HG02588 (cell line): ENCODE measurements around the gene KDM5B.

Experiments used
- ATAC-seq: cut with Tn5 transposase; IDR thresholded peaks from one replicate; pipeline ENCODE4 v1.9.1; 2021; ENCODE audit warnings: mild to moderate bottlenecking, moderate library complexity; ENCODE audit not compliant: unreplicated experiment

The KDM5B gene

DNA sequence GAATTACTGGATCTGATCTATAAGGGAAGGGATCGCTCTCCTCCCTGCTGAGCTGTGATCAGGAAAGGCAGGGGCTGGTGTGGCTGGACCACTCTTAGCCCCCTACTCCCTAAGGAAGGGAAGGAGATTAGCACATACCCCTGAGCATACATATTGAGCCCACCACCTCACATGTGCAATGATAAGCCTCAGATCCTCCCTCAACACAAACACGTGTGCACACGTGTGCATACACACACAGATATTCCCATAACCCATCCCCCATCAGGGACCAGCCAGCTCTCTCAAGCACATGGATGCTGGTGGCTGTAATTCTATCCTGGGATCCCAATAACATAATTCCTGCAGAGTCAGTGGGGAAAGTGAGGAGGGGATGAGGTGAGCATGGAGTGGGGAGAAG lies 119.1 kb downstream of the KDM5B start:
- no peak for ATAC-seq

DNA sequence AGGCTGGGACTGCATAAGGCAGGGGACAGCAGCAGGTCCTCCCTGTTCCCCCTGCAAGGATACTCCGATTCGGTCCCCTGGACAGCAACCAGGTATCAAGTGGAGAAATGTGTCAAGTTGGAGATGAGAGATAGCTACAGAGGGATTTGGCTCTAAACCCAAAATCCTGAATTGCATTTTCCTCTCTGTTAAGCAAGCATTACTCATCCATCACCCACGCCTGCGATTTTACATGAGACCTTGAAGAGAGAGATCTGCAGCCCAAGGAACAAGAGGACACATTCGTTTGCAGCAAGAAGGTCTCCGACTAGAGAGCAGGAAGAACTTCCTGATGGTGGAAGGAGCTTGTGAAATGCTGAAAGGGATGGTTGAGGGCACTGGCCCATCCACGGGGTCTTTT lies 119.8 kb downstream of the KDM5B start:
- no peak for ATAC-seq

DNA sequence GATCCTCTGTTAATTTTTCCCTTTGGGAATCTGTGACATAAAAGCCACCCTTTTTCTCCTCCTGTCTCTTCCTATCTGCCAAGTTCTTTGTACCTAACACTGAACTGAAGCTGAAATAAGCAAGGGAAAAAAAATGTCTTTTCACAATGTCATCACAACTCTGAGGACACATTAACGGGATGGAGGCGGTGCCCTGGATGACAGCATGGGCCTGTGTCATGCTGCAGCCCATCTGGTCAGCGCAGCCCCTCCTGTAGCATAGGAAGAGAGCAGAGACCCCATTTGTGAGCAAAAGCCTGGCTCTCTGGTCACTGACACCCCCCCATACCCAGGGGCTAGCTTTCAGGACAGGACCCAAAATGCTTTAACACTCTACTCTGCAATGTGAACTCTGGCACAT lies 120.4 kb downstream of the KDM5B start:
- no peak for ATAC-seq

DNA sequence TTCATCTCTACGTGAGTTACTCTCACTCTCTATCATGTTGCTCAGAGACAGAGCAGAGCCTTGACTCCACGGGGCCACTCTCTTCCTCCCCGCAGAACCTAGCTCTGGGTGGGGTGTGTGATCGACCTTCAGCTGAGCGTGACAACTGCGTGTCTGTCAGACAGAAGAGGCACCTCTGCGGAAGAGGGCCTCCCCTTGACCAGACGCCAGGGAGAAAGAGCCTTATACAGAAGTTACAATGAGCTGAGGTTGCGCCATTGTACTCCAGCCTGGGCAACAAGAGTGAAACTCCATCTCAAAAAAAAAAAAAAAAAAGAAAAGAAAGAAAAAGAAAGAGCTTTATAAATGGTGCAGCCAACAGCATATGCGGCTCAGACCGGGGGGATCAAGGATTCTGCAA lies 120.9 kb downstream of the KDM5B start:
- no peak for ATAC-seq

DNA sequence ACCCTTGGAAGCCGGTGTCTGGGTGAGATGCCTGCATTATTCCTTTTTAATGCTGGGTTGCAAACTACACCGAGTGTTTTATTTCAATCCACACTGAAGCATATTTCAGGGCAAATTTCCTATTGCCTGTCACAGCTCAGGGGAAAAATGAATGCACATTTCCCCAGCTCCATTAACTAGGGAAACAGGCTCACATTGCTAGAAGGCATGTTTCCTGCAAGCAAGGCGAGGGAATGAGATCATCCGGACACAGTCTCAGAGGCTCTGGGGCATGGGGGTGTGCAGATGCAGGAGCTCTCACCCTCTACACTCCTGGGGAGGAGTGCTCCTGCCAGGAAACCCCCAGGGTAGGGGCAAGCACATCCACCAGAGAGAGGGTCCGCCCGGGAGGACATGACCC lies 122.6 kb downstream of the KDM5B start:
- no peak for ATAC-seq

DNA sequence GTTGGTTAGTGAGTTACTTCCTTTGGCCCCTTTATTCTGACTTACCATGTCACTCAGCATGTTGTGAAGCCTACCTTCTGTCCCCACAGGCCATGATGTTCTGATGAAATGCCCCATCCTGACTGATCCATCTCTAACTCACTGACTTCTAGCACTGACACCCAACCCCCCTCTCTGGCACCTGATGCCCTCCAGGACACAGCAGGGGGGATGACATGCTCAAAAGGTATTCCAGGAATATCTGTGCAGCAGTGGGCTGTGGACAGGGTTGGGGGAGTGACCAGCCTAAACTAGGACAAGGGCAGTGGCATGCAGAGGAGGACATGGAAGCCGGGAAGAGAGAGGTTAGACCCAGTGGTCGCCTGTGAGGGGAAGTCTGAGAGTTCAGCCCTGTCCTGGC lies 123.5 kb downstream of the KDM5B start:
- no peak for ATAC-seq

DNA sequence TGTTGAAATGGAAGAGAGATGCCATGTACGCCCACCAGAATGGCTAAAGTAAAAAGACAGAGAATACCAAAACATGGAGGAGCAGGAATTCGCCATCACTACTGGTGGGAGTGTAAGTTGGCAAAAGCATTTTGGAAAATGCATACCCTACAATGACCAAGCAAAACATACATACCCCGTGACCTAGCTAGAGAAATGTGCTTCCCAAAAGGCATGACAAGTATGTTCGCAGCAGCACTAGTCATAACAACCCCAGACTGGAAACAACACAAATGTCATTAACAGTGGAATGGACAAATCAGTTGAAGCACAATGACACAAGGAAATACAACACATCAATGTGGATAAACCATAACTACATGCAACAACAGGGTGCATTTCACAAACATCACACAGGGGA lies 125.2 kb downstream of the KDM5B start:
- no peak for ATAC-seq

DNA sequence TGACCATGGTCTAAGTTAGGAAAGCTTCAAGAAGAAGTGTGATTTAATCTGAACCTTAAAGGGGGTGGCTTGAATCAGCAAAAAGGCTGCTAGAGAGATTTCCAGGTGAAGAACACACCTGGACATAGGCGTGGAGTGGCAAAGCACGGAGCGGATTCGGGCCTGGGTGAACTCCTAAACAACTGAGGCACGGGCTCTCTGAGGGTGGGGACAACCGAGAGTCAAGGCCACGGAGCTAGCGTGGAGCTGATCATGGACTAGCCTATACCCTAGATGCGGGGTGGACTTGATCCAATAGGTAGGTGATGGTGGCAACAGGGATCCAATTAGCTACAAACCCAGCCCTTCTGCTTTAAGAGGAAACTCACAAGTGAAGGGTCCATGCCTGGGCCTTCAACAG lies 125.7 kb downstream of the KDM5B start:
- ATAC-seq = no peak

DNA sequence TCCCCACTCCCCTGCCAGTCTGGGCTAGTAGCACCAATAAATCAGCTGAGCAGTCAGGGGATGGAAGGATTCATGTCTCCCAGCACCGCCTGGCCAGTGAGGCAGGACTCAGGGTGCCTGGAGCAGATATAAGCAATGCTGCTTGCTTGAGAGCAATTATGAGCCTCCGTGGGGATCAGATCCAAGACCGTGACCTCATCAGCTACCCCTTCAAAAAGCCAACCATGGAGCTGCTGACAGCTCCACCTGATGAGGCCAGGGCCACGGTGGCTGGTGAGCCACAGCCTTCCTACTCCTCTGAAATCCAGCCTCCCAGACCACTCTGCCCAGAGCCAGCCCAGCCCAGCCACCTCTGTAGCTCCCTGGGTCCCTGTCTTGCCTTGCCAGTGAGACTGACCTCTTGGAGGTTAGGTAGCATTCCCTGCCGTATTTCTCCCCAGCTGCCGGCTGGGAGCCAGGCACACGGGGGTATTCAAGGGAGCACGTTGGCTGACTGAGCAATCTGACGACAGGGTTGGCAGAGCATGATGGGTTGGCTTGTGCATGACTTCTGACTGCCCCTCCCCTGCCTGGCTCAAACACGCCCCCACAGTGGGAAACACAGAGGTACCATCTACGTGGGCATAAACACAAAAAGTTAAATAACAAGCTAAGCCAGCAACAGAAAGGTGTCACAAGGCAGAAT lies 126.3 kb downstream of the KDM5B start:
- no peak for ATAC-seq

DNA sequence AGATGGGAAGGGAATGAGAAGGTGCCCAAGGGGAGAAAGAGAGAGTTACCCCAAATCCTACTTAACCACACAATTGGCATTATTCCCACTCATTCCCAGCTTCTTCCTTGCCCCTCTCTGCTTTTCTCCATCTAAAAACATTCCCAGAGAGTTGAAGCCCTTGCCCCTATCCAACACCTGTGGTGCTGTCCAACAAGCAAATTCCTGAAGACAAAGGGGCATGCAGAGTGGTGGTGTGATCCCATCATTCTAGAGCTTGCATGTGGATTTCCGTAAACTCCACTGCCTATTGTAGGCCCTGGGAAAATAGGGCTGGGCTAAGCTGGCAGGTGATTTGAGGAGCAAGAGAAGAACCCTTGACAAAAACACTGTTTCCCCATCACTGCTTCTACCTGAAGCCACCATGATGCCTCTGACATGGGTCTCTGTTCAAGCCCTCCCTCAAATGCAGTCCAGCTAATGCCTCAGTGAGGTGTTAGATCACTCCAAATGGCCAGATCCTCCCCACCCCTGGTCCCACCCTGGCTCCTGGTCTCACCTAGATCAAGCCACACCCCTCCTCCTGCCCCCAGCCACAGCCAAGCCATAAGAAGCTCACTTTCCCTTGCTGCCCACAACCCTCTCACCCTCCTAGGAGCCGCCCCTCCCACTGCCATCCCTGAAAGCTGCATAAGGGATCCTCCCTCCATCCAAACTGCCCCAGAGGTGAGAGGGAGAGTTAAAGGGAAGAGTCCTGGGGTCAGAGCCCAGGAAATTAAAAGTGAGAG lies 127.5 kb downstream of the KDM5B start:
- no peak for ATAC-seq

DNA sequence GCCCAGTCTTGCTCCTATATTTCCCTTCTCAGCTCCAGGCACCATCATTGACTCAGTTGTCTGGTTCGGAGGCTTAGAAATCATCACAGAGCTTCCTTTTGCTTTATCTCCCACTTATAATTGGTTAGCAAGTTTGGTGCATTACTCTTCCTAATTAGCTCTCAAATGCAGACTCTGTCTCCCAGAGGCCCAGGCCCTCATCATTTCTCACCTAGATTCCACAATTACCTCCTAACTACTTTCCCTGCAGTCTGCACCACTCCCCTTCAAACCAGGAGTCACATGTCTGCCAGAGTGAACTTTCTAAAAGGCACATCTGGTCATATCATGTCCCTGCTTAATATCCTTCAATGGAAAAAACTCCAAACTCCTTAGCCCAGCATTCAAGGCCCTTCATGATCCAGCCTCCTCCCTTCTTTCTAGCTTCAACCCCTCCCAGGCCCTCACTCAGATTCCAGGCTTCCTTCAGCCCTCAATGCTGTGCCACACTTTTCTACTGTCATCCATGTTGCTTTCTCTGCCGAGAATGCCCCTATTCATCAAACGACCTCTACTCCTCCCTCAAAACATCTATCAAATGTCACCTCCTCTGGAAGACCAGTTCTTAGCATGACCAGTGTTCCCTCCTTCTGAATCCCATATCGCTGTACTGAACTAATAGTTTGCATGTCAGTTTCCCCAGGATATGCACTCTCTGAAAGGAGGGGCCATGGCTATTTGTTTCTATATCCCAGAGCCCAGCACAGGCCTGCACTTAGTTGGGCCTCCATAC lies 128.6 kb downstream of the KDM5B start:
- ATAC-seq = no peak

DNA sequence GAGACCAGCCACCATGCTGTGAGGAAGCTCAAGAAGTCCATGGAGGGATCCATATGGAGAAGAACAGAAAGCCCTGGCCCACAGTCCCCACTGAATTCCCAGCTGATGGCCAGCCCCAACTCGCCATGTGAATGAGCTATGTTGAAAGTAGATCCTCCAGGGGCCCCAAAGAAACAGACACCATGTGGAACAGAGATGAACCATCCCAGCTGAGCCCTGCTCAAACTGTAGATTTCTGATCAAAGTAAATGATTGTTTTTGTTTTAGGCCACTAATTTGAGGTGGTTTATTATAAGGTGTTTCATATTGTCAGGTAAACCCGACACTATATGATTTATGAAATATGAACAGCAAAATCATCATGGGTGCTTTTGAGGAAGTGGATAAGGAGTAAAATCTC lies 130.8 kb downstream of the KDM5B start:
- ATAC-seq = no peak
